ENCODE measurements around the gene THAP3. TPM values are rescaled to one million over a fixed set of nuclear protein-coding genes. Genes with fewer than 3 reads are reported as not detected.
A peak's percentile ranks its signal among the peaks of the same experiment; 100 is the strongest.

The THAP3 gene
- total RNA-seq, 1 experiment from 2014 or later: 11.5 TPM

GRCh38 chr1:6627031-6627430 lies 2.4 kb downstream of the THAP3 start:
- no peaks in the 10 kb centered on the region for H3K27me3 Mint-ChIP-seq (ENCODE audit: unreplicated experiment)
- peak overlapping the region; percentile 77 for H3K4me3 Mint-ChIP-seq (ENCODE audit: low read depth, unreplicated experiment)
- intact Hi-C loops (cut with micrococcal nuclease; ENCODE audit: unreplicated experiment): no loop called here
- no TSS peak for BruUV-seq (replicated peaks)
- no peaks in the 10 kb centered on the region for H3K9me3 Mint-ChIP-seq (ENCODE audit: low read depth, unreplicated experiment)
- no peak overlapping the region for H3K27ac Mint-ChIP-seq (ENCODE audit: unreplicated experiment)
- DNase-seq: no peak
- CTCF ChIA-PET: no interaction called here
- no peaks in the 10 kb centered on the region for H3K4me1 Mint-ChIP-seq (ENCODE audit: low read depth, unreplicated experiment)
- TF ChIP-seq, protein P1, sequence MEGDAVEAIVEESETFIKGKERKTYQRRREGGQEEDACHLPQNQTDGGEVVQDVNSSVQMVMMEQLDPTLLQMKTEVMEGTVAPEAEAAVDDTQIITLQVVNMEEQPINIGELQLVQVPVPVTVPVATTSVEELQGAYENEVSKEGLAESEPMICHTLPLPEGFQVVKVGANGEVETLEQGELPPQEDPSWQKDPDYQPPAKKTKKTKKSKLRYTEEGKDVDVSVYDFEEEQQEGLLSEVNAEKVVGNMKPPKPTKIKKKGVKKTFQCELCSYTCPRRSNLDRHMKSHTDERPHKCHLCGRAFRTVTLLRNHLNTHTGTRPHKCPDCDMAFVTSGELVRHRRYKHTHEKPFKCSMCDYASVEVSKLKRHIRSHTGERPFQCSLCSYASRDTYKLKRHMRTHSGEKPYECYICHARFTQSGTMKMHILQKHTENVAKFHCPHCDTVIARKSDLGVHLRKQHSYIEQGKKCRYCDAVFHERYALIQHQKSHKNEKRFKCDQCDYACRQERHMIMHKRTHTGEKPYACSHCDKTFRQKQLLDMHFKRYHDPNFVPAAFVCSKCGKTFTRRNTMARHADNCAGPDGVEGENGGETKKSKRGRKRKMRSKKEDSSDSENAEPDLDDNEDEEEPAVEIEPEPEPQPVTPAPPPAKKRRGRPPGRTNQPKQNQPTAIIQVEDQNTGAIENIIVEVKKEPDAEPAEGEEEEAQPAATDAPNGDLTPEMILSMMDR (IDR thresholded peaks at IDR 0.05; ENCODE audit: unreplicated experiment): no peak
- peaks cover 37% of the 10 kb centered on the region for H3K36me3 Mint-ChIP-seq (ENCODE audit: insufficient read depth, unreplicated experiment)

GRCh38 chr1:6627841-6628545 lies 3.3 kb downstream of the THAP3 start:
- no peak for DNase-seq
- Mint-ChIP-seq H3K27me3 (ENCODE audit: unreplicated experiment) (no peaks in the 10 kb centered on the region), H3K4me1 (ENCODE audit: low read depth, unreplicated experiment) (no peaks in the 10 kb centered on the region), H3K36me3 (ENCODE audit: insufficient read depth, unreplicated experiment) (peaks cover 44% of the 10 kb centered on the region), H3K9me3 (ENCODE audit: low read depth, unreplicated experiment) (no peaks in the 10 kb centered on the region), H3K27ac (ENCODE audit: unreplicated experiment) (no peak overlapping the region), H3K4me3 (ENCODE audit: low read depth, unreplicated experiment) (peak overlapping the region; percentile 77)
- intact Hi-C loops (cut with micrococcal nuclease; ENCODE audit: unreplicated experiment): no loop called here
- CTCF ChIA-PET: no interaction called here
- BruUV-seq (replicated peaks): no TSS peak
- TF ChIP-seq, protein P1 (IDR thresholded peaks at IDR 0.05; ENCODE audit: unreplicated experiment): no peak

- Mint-ChIP-seq H3K9me3 (ENCODE audit: low read depth, unreplicated experiment) (no peaks in the 10 kb centered on the region), H3K27me3 (ENCODE audit: unreplicated experiment) (no peaks in the 10 kb centered on the region), H3K4me3 (ENCODE audit: low read depth, unreplicated experiment) (no peak overlapping the region), H3K36me3 (ENCODE audit: insufficient read depth, unreplicated experiment) (peaks cover 55% of the 10 kb centered on the region), H3K27ac (ENCODE audit: unreplicated experiment) (no peak overlapping the region), H3K4me1 (ENCODE audit: low read depth, unreplicated experiment) (no peaks in the 10 kb centered on the region)
- CTCF ChIA-PET: no interaction called here
- TF ChIP-seq, protein P1 (IDR thresholded peaks at IDR 0.05; ENCODE audit: unreplicated experiment): no peak
- DNase-seq: no peak
- intact Hi-C loops (cut with micrococcal nuclease; ENCODE audit: unreplicated experiment): no loop called here
- no TSS peak for BruUV-seq (replicated peaks)
These were observed 4.4 kb downstream of the THAP3 start for GRCh38 chr1:6628971-6629479.

DNA sequence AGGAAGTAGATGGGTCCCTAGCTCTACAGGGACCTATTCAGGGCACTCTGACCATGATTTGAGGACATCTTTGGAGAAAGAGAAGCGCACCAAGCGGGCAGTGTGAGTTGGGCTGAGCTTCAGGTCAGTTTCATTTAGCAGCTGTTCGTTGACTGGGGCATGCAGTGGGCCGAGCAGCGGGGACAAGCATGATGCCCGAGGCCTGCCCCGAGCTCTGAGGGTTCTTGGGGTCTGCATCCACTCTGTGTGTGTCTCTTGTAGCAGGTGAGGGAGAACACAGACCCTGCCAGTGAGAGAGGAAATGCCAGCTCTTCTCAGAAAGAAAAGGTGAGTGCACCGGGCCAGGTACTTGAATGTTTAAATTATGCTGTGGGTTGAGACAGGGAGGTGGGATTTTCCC lies 5.4 kb downstream of the THAP3 start:
- H3K9me3 Mint-ChIP-seq (ENCODE audit: low read depth, unreplicated experiment): no peaks in the 10 kb centered on the region
- no peak for DNase-seq
- CTCF ChIA-PET: interaction anchor here (0.6 to 1.0 kb wide), 2 partner anchors 15 to 601 kb away, joined by 3 read pairs; no protein-coding TSS in a partner anchor
- TF ChIP-seq, protein P1 (IDR thresholded peaks at IDR 0.05; ENCODE audit: unreplicated experiment): no peak
- no peaks in the 10 kb centered on the region for H3K4me1 Mint-ChIP-seq (ENCODE audit: low read depth, unreplicated experiment)
- no TSS peak for BruUV-seq (replicated peaks)
- H3K36me3 Mint-ChIP-seq (ENCODE audit: insufficient read depth, unreplicated experiment): peaks cover 57% of the 10 kb centered on the region
- intact Hi-C loops (cut with micrococcal nuclease; ENCODE audit: unreplicated experiment): no loop called here
- no peak overlapping the region for H3K27ac Mint-ChIP-seq (ENCODE audit: unreplicated experiment)
- no peak overlapping the region for H3K4me3 Mint-ChIP-seq (ENCODE audit: low read depth, unreplicated experiment)
- no peaks in the 10 kb centered on the region for H3K27me3 Mint-ChIP-seq (ENCODE audit: unreplicated experiment)

Data from Calu3 (cell line).